BJ (cell line): Measurements from ENCODE around the gene DUOX1. TPM values are rescaled to one million over a fixed set of nuclear protein-coding genes. Genes with fewer than 3 reads are reported as not detected.
"Not testable (repeated sequence)": the region's sequence is repeated elsewhere in the genome, so short reads cannot be mapped to it uniquely, and the experiment has no call there.

Experiments
- CTCF ChIA-PET: fragments of 350-600 bp; formaldehyde crosslinking; extraction: SDS; loops from one replicate; lab custom pipeline; 2021; ENCODE audit warnings: antibody characterized with exemption, inconsistent platforms; lab: Yijun Ruan, JAX
- POLR2A ChIA-PET: fragments of 300-600 bp; sonication (Branson Sonifier 250); formaldehyde crosslinking; extraction: SDS; loops from one replicate; lab custom pipeline; 2021; ENCODE audit warnings: antibody characterized with exemption; lab: Charles Lee
- DNase-seq: peaks from one replicate; pipeline ENCODE4 v3.0.0-alpha.2; 2011; ENCODE audit warnings: low read depth
- H3K27me3 ChIP-seq: 2 replicates; pipeline ENCODE4 v1.6.0; 2011; ENCODE audit warnings: low read length; ENCODE audit not compliant: control insufficient read depth, insufficient read depth
- H3K36me3 ChIP-seq: 2 replicates; pipeline ENCODE4 v1.5.1; 2011; ENCODE audit warnings: low read length; ENCODE audit not compliant: control insufficient read depth, insufficient read depth
- H3K4me3 ChIP-seq: 2 replicates; pipeline ENCODE4 v1.5.1; 2011; ENCODE audit warnings: low read depth, mild to moderate bottlenecking, control low read depth, low read length
- polyA minus RNA-seq: library from RNA; depleted of rRNA, polyadenylated mRNA; stranded (reverse); fragments of >200 nt; gene quantifications from 2 replicates; pipeline ENCODE4 v1.2.3, GENCODE V29; 2011; rRNA and poly(A)+ RNA removed
- polyA plus RNA-seq: library from polyadenylated mRNA; depleted of rRNA; stranded (reverse); fragments of >200 nt; gene quantifications from 2 replicates; pipeline ENCODE4 v1.2.3, GENCODE V29; 2011; rRNA removed
- TF ChIP-seq, protein P1 (sequence below): IDR thresholded peaks from 2 replicates; pipeline ENCODE4 v1.5.1; 2011; ENCODE audit warnings: low read depth, mild to moderate bottlenecking, control low read depth, inconsistent platforms, low read length, moderate library complexity; ENCODE audit not compliant: insufficient read depth

DUOX1 gene
- polyA plus RNA-seq (0.09 TPM in 1 of 2 replicates, not detected in the other), polyA minus RNA-seq (not detected in 2 replicates)

GRCh38 chr15:45129651-45130129 lies at the start of gene DUOX1, which contains the start of gene DUOXA1:
DUOX1 (plus strand) TSS chr15:45129994; CDS start chr15:45131967, 1,973 bp downstream.
DUOXA1 (minus strand) TSS chr15:45129879; CDS start chr15:45123014, 6,865 bp downstream.
- Histone ChIP-seq H3K27me3 (peaks cover 52% of the 10 kb centered on the region), H3K4me3 (no peak within 1 kb of the TSS), H3K36me3 (no peaks in the 10 kb centered on the region; the same call in 1 of the 2 replicates)
- TF ChIP-seq, protein P1, sequence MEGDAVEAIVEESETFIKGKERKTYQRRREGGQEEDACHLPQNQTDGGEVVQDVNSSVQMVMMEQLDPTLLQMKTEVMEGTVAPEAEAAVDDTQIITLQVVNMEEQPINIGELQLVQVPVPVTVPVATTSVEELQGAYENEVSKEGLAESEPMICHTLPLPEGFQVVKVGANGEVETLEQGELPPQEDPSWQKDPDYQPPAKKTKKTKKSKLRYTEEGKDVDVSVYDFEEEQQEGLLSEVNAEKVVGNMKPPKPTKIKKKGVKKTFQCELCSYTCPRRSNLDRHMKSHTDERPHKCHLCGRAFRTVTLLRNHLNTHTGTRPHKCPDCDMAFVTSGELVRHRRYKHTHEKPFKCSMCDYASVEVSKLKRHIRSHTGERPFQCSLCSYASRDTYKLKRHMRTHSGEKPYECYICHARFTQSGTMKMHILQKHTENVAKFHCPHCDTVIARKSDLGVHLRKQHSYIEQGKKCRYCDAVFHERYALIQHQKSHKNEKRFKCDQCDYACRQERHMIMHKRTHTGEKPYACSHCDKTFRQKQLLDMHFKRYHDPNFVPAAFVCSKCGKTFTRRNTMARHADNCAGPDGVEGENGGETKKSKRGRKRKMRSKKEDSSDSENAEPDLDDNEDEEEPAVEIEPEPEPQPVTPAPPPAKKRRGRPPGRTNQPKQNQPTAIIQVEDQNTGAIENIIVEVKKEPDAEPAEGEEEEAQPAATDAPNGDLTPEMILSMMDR, result no peak
- ChIA-PET POLR2A (no interaction called here), CTCF (interaction anchor here (1.0 to 5.3 kb wide), 5 partner anchors 8 to 33 kb away, joined by 3 to 29 read pairs (median 12); no protein-coding TSS in a partner anchor)
- no peak for DNase-seq

- H3K36me3 ChIP-seq, H3K4me3 ChIP-seq, DNase-seq, H3K27me3 ChIP-seq, POLR2A ChIA-PET: not testable (repeated sequence)
- CTCF ChIA-PET, result interaction anchor here (0.9 kb wide), 1 partner anchor 38 kb away, joined by 4 read pairs; no protein-coding TSS in a partner anchor
Observed at GRCh38 chr15:45080593-45080992, 49.2 kb upstream of the DUOX1 start.

DNA sequence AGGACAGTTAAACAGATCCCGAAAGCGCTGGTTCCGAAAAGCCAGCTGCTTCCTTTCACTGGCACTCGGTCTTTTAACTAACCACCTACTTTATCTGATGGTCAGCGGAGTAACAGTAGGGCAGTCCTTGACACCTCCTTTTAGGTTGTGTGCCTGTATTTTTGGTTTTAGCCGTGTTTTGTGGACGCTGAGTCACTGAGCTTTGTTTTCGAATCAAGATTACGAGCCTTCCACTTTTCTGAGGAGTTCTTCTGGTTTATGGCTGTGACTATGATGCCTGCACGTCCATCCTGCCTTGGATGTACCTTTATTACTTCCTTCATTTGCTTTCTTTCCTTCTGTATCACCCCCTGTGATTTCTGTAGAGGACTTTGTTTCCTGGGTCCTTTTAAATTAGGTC lies 47.4 kb upstream of the DUOX1 start:
- H3K4me3 ChIP-seq, CTCF ChIA-PET, DNase-seq, POLR2A ChIA-PET, H3K27me3 ChIP-seq, H3K36me3 ChIP-seq: not testable (repeated sequence)

- POLR2A ChIA-PET, result no interaction called here
Observed at GRCh38 chr15:45083223-45083622, 46.6 kb upstream of the DUOX1 start.

DNA sequence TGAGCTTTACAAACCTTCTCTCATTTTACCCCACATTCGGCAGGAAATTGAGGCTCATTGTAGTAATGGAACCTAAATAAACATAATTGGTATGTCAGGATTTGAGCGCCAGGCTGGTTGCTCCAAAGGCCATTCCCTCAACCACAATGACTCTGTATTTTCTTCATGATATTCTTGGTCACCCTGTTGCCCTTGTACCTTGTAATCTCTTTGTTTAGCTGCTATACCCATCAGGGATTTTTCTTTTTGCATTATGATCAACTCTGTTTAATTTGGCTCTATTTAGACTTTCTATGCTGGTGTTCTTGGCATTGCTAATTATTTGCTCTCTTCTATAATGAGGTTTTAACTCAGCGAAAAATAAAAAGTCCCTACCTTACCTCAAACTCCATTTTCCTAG lies 45.6 kb upstream of the DUOX1 start:
- ChIA-PET POLR2A (no interaction called here), CTCF (interaction anchor here (0.7 to 2.2 kb wide), 2 partner anchors 34 to 61 kb away, joined by 3 to 11 read pairs; partner anchors contain the start of gene SORD)
- Histone ChIP-seq H3K27me3 (no peaks in the 10 kb centered on the region), H3K4me3 (no peak overlapping the region), H3K36me3 (no peaks in the 10 kb centered on the region)
- DNase-seq, result no peak
- TF ChIP-seq, protein P1, result no peak

More at GRCh38 chr15:45083223-45083622, 46.6 kb upstream of the DUOX1 start:
- no peaks in the 10 kb centered on the region for H3K27me3 ChIP-seq
- no peaks in the 10 kb centered on the region for H3K36me3 ChIP-seq
- TF ChIP-seq, protein P1, result no peak
- H3K4me3 ChIP-seq, result no peak overlapping the region
- no peak for DNase-seq
- CTCF ChIA-PET, result interaction anchor here (2.2 kb wide), 1 partner anchor 35 kb away, joined by 11 read pairs; no protein-coding TSS in a partner anchor

GRCh38 chr15:45087513-45087912 lies 42.3 kb upstream of the DUOX1 start:
- CTCF ChIA-PET, result no interaction called here
- POLR2A ChIA-PET, result no interaction called here
- no peak overlapping the region for H3K4me3 ChIP-seq
- TF ChIP-seq, protein P1, result no peak
- DNase-seq, result no peak
- H3K27me3 ChIP-seq, result peaks cover 5% of the 10 kb centered on the region; the same call in 1 of the 2 replicates
- H3K36me3 ChIP-seq, result no peaks in the 10 kb centered on the region
